ENCODE measurements around the gene CAMK2G. TPM values are rescaled to one million over a fixed set of nuclear protein-coding genes. Genes with fewer than 3 reads are reported as not detected.

The CAMK2G gene
- total RNA-seq, 1 experiment from 2014 or later, result 58.9 TPM

- Mint-ChIP-seq H3K27me3 (ENCODE audit: unreplicated experiment) (no peaks in the 10 kb centered on the region), H3K4me1 (ENCODE audit: low read depth, unreplicated experiment) (peaks cover 55% of the 10 kb centered on the region), H3K27ac (ENCODE audit: unreplicated experiment) (no peak overlapping the region), H3K36me3 (ENCODE audit: insufficient read depth, unreplicated experiment) (peaks cover 45% of the 10 kb centered on the region), H3K4me3 (ENCODE audit: low read depth, unreplicated experiment) (no peak overlapping the region), H3K9me3 (ENCODE audit: low read depth, unreplicated experiment) (no peaks in the 10 kb centered on the region)
- no peak for TF ChIP-seq CTCF (IDR thresholded peaks at IDR 0.05; ENCODE audit: unreplicated experiment)
- DNase-seq, result no peak
- intact Hi-C loops (cut with micrococcal nuclease; ENCODE audit: unreplicated experiment), result loop anchor here (10.0 kb wide), 1 partner anchor 102 kb away; a partner anchor contains a TSS
- CTCF ChIA-PET, result interaction anchor here (0.7 kb wide), 1 partner anchor 22 kb away, joined by 3 read pairs; no protein-coding TSS in a partner anchor
- no TSS peak for BruUV-seq (replicated peaks)
These were observed 2.6 kb upstream of the CAMK2G start for GRCh38 chr10:73876971-73877370.

- intact Hi-C loops (cut with micrococcal nuclease; ENCODE audit: unreplicated experiment), result loop anchor here (10.0 kb wide), 1 partner anchor 102 kb away; a partner anchor contains a TSS
- H3K9me3 Mint-ChIP-seq (ENCODE audit: low read depth, unreplicated experiment), result no peaks in the 10 kb centered on the region
- TF ChIP-seq CTCF (IDR thresholded peaks at IDR 0.05; ENCODE audit: unreplicated experiment), result no peak
- no peak overlapping the region for H3K4me3 Mint-ChIP-seq (ENCODE audit: low read depth, unreplicated experiment)
- H3K27ac Mint-ChIP-seq (ENCODE audit: unreplicated experiment), result no peak overlapping the region
- peaks cover 49% of the 10 kb centered on the region for H3K36me3 Mint-ChIP-seq (ENCODE audit: insufficient read depth, unreplicated experiment)
- CTCF ChIA-PET, result interaction anchor here (0.7 to 2.0 kb wide), 3 partner anchors 10 to 23 kb away, joined by 3 to 7 read pairs (median 7); no protein-coding TSS in a partner anchor
- BruUV-seq (replicated peaks), result no TSS peak
- peaks cover 59% of the 10 kb centered on the region for H3K4me1 Mint-ChIP-seq (ENCODE audit: low read depth, unreplicated experiment)
- H3K27me3 Mint-ChIP-seq (ENCODE audit: unreplicated experiment), result no peaks in the 10 kb centered on the region
- no peak for DNase-seq
These were observed 2.2 kb upstream of the CAMK2G start for GRCh38 chr10:73876566-73876965.

- Mint-ChIP-seq H3K27ac (ENCODE audit: unreplicated experiment) (no peak overlapping the region), H3K4me1 (ENCODE audit: low read depth, unreplicated experiment) (peaks cover 63% of the 10 kb centered on the region), H3K36me3 (ENCODE audit: insufficient read depth, unreplicated experiment) (peaks cover 53% of the 10 kb centered on the region), H3K27me3 (ENCODE audit: unreplicated experiment) (no peaks in the 10 kb centered on the region), H3K4me3 (ENCODE audit: low read depth, unreplicated experiment) (no peak overlapping the region), H3K9me3 (ENCODE audit: low read depth, unreplicated experiment) (no peaks in the 10 kb centered on the region)
- peak; percentile 49 for DNase-seq
- BruUV-seq (replicated peaks), result no TSS peak
- TF ChIP-seq CTCF (IDR thresholded peaks at IDR 0.05; ENCODE audit: unreplicated experiment), result no peak
- intact Hi-C loops (cut with micrococcal nuclease; ENCODE audit: unreplicated experiment), result loop anchor here (10.0 kb wide), 1 partner anchor 101 kb away; a partner anchor contains a TSS
- CTCF ChIA-PET, result interaction anchor here (1.9 to 2.0 kb wide), 2 partner anchors 10 to 12 kb away, joined by 7 read pairs; no protein-coding TSS in a partner anchor
These were observed 1.8 kb upstream of the CAMK2G start for GRCh38 chr10:73876157-73876556.

GRCh38 chr10:73875139-73875475 is 752 bp upstream of the CAMK2G start:
- intact Hi-C loops (cut with micrococcal nuclease; ENCODE audit: unreplicated experiment), result loop anchor here (10.0 kb wide), 1 partner anchor 100 kb away; a partner anchor contains a TSS
- Mint-ChIP-seq H3K4me1 (ENCODE audit: low read depth, unreplicated experiment) (peaks cover 70% of the 10 kb centered on the region), H3K27me3 (ENCODE audit: unreplicated experiment) (no peaks in the 10 kb centered on the region), H3K9me3 (ENCODE audit: low read depth, unreplicated experiment) (no peaks in the 10 kb centered on the region), H3K36me3 (ENCODE audit: insufficient read depth, unreplicated experiment) (peaks cover 57% of the 10 kb centered on the region), H3K27ac (ENCODE audit: unreplicated experiment) (no peak overlapping the region), H3K4me3 (ENCODE audit: low read depth, unreplicated experiment) (peak overlapping the region; percentile 61)
- CTCF ChIA-PET, result interaction anchor here (0.6 to 2.0 kb wide), 3 partner anchors 11 to 838 kb away, joined by 4 to 7 read pairs (median 7); no protein-coding TSS in a partner anchor
- no peak for TF ChIP-seq CTCF (IDR thresholded peaks at IDR 0.05; ENCODE audit: unreplicated experiment)
- BruUV-seq (replicated peaks), result no TSS peak
- DNase-seq, result no peak
